ENCODE results near the gene DIP2B.

GRCh38 chr12:50772470-50772869 is 267.7 kb downstream of the DIP2B start:
- TF ChIP-seq CTCF (IDR thresholded peaks at IDR 0.05) (no peak), POLR2A (IDR thresholded peaks at IDR 0.05) (no peak)
